GM18519 (cell line): ENCODE results near the gene LAMC1.

ENCODE experiments used
- ATAC-seq: cut with Tn5 transposase; IDR thresholded peaks from one replicate; pipeline ENCODE4 v1.9.1; 2021; ENCODE audit warnings: mild to moderate bottlenecking, moderate library complexity; ENCODE audit not compliant: unreplicated experiment, low FRiP score

Gene LAMC1

DNA sequence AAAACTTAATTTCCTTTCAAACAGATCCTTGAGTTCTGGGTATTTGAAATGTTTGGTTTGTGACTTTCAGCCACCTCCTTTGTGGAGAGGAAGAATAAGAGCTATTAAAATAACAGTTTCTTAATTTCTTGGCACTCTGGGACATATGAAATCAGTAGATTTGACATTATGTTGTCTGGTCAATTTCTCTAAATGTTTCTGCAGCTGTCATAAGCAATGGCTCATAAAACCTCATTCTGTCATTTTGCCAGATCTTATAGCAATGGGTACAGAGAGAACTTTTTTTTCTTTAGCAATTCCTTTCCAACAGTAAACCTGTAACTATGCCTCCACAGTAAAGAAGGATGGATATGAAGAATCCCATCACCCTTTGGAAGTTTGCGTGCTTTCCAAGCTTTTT is 52.6 kb downstream of the LAMC1 start:
- no peak for ATAC-seq

DNA sequence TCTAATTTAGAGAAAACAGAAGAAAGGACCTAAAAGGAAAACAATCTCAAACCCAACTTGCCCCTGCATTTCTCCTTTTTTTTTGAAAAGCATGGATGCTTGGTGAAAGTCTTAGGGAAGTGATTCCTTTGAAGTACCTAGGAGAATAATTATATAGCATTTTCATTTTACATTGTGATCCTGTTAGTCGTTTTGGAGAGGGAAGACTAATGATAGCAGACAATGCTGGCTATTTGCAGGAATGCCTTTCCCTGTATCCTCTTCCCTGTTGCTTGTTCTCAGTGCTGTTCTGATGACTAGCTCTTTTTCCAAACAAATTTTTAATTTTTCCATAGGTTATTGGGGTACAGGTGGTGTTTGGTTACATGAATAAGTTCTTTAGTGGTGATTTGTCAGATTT is 53.9 kb downstream of the LAMC1 start:
- ATAC-seq = no peak

DNA sequence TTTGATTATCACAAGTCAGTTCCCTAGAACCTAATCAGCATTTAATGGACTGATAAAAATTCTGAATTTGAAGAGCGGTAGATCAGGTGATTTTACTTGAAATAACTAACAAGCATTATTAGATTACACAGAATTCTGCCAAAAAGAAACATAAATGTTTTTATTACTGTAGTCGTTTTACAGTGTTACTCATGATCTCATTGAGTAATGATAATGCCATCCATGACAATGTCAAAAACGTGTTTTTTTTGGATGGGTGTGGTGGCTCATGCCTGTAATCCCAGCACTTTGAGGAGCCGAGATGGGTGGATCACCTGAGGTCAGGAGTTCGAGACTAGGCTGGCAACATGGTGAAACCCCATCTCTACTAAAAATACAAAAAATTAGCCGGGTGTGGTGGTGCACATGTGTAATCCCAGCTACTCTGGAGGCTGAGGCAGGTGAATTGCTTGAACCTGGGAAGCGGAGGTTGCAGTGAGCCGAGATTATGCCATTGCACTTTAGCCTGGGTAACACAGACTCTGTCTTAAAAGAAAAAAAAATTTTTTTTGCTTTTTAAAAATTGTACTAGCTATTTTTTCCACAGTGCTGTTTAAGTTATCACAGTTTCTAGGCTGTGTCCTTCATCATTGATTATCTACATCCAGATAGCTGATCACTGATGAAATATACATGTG is 56.6 kb downstream of the LAMC1 start:
- no peak for ATAC-seq

DNA sequence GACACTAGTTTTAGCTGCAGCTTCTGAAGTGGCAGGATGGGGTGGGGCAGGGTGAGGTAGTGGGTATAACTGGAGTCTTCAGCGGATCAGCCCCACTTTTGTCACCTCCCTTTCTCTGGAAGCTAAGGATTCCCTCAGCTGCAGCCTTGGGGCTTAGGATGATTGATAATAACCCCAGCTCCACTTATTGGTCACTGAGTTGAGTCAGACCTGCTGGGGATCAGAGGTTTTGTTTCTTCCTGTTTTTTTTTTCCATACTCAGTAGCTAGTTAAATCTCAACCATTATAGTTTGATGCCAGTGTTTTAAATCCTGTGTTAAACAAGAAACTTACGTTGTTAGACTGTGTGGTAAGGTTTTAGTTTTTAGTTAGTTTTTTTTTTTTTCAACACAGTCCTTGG is 57.2 kb downstream of the LAMC1 start:
- ATAC-seq = no peak

DNA sequence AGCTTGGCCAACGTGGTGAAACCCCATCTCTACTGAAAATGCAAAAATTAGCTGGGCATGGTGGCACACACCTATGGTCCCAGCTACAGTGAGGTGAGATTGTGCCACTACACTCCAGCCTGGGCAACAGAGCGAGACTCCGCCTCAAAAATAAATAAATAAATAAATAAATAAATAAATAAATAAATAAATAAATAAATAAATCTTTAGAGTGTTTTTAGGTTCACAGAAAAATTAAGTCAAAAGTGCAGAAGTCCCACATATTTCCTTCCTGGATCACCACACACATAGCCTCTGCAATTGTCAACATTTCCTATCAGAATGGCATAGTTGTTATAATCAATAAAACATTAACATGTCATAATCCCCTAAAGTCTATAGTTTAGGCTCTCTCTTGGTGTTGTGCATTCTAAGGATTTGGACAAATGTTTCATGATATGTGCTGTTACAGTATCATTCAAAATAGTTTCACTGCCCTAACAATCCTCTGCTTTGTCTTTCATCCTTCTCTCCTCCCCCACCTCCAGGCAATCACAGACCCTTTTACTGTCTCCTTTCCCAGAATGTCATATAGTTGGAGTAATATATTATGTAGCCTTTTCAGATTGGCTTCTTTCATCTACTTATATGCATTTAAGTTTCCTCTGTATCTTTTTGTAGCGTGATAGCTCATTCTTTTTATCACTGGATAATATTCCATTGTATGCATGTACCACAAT is 58.3 kb downstream of the LAMC1 start:
- no peak for ATAC-seq

DNA sequence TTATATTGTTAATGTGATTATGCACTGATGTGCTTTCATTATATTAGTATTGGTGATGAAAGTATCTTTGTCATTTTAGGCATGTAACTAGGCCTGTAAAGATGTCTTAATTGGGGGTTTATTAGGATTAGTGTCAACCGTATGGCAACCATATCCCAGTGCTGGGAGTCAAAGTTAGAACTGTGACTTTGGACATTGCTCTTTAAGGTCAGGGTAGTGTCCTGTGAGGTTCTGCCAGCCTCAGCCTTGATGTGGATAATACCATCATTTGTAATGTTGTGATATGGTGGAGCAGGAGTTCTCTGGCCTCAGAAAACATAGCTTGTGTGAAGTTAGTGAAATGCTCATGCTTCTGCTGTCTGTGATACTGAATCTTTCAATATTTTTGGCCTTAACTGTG is 59.4 kb downstream of the LAMC1 start:
- no peak for ATAC-seq

DNA sequence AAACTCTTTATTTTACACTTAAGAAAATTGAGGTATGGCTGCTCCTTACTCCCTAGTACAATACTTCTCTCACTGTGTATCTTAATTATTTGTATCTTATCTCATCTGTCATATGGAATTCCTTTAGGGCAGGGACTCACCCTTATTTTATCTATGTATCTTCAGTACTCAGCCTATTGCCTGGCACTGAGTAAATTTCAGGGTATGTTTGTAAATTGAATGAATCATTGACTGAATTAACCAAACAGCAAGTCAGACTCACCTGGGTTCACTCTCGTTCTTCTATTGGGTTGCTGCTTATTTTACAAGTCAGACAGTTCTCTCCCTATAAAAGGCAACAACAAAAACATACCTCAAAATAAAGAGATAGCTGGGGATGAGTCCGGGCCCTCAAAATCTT is 63.8 kb downstream of the LAMC1 start:
- ATAC-seq = no peak

DNA sequence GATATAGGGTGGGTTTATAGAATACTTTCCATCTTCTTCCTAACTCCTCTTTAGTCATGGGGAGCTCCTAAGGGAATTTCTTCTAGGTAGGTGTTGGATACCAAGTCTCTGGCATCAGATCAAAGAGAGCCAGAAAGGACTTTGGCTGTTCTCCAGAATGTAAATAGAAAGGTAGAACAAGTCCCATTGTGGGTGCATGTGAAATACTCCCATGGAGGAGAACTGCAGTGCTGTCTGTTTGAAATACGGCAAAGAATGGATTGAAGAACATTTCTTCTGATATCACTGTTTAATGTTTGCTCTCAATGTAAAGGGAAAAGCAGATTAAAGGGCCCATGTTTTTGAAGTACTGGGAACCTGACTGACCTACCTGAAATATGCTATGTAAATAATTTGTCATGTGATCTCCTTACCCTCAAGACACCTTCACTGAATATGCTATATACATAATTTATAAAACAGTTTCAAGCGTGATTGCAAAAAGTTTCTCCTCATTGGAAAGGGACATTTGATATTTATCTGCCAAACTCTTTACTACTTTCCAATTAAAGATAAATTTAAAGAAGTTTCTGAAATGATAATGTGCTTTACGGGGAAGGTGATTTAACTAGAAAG is 65.9 kb downstream of the LAMC1 start:
- ATAC-seq = no peak

DNA sequence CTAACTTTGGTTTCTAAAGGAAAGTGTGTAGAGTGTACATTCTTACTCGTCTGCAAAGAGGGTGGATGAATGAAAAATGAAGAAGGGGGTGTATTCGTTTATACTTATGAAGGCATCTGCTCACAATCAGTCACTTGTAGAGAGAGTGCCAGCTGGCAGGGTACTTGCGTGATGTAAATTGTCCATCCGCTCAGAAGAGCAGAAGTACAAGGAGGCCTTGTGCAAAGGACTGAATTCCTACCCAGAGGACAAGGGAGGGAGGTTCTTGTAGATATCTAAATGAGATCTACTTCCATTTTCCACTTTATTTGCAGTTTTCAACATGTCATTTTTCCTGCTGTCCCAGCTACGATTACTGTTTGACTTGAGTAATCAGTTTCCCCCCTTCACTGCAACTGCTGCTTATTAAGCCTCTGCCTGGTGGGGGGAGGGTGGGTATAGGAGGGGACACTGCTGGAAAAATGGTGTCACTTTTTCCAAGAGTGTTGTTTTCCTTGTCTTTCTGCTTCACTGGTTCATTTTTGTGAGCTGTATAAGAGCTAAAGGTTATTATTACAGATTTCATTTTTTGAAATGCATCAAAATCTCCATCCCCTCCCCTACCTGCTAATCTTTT is 67.3 kb downstream of the LAMC1 start:
- no peak for ATAC-seq

DNA sequence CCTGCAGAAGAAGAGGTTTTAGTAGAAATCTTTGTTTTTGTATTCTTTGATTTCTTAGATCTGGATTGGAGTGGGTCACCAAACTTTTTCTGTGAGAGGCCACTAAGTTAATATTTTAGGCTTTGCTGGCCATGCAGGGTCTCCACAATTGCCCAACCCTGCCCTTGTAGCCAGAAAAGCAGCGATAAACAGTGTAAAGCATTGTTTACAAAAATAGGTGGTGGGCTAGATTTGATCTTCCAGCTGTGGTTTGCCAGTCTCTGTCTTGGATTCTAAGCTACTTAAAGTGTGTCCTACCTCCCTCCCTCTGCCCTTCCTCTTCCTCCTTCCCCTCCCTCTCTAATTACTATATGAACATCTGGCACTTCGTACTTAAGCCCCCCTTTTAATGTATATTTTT is 68.0 kb downstream of the LAMC1 start:
- ATAC-seq = no peak

DNA sequence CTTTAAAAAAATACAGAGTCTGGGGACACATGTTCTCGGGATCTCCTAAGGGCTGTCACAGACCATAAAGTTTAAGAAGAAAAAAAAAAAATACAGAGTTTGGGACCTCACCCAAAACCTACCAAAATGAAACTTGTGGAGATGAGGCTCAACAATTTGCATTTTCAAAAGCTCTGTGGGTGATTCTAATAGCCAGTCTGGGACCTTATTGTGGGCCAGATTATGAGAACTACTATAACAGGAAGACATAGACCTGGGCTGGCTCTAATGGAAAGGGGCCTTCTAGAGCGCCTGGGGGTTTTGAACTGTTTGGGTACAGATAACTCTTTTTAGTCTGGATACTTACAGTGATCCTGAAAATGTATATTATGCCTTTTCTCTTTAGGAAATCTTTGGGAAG is 69.1 kb downstream of the LAMC1 start:
- no peak for ATAC-seq

DNA sequence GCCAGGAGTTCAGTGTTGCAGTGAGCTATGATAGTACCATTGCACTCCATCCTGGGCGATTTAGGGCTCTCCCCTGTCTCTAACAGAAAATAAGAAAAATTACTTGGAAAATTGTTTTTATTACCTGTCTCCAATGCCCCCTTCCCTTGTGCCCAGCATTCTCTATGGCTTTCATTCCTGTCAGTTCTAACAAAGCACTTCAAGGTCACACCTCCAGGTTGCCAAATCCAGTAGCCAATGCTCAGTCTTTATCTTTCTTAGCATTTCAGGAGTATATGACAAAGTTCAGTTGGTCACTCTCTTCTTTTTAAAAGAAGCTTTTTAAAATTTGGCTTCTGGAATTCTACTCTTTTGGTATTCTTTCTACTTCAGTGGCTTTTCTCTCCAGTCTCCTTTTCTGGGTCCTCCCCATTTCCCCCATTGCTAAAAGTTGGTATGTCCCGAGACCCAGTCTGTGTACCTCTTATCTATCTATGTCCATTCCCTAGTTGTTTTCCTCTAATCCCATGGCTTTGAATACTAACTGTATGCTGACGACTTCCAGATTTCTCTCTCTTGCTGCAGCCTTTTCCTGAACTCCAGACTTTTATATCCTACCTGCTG is 69.9 kb downstream of the LAMC1 start:
- no peak for ATAC-seq

DNA sequence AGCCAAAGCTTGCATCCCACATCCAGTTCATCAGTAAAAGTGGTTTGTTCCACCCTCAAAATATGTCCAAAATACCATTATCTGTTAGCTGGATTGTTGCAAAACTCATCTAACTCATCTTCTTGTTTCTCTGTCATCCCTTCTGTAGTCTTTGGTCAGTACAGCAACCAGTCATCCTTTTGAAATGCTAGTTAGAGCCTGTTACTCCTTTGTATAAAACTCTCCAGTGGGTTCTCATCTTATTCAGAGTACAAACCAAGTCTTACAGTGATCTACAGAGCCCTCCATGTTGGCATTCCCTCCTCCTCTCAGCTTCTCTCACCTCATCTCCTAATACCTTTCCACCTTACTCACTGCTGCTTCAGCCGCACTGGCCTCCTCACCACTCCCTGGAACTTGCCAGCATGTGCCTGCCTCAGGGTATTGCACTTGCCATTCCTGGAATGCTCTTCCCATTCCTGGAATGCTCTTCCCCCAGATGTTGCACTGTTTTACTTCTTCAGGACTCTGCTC is 70.6 kb downstream of the LAMC1 start:
- no peak for ATAC-seq

DNA sequence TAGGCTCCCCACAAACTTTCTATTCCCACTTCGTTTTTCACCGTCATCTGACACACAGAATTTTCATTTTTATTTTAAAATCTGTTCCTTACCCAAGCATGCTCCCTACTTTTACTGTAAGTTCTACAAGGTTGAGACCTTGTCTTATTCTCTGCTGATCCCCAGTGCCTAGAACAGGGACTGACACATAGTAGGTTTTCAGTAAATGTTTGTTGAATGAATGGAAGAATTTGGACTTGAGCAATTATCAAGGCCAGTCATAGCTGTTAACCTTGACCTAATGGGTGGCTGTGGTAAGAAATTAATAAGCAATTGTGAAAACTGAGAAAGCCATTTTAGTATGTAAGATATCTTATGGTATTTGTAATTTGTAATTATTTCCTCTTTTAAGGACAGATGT is 71.1 kb downstream of the LAMC1 start:
- ATAC-seq = no peak

DNA sequence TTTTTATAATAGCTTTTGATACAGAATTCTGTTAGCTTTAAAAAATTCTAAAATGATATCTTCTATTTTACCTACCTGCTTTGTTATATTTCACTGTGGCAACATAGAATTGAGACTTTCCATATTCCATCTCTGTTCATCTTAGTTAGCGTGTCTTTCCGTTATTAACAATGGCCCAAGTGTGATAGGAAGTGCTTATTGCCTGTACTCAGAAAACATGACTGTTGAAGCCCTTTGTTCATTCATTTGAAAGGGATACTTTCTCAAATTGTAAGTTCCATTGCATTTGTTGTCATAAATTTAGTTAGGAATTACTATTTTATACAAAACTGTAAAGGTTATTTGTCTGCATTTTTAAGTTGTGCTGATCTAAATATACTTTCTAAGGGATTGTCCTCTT is 73.1 kb downstream of the LAMC1 start:
- ATAC-seq = no peak

DNA sequence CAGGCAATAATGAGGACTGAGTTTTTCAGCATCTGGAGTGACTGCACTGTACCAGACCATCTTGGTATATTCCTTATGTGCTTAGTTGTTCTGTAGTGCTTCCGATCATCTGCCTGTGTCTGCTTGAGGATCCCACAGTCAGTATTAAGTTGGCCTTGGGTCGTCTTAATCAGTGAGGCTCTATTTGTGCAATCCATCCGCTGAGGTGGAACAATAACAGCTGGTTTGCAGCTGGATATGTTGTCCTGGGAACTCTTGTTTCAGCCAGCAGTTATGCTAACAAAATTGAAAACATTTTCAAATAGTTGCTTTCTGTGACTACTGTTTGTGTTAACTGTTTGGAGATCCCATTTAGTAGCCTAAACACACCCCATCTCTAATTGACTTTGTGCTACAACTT is 73.7 kb downstream of the LAMC1 start:
- ATAC-seq = no peak

DNA sequence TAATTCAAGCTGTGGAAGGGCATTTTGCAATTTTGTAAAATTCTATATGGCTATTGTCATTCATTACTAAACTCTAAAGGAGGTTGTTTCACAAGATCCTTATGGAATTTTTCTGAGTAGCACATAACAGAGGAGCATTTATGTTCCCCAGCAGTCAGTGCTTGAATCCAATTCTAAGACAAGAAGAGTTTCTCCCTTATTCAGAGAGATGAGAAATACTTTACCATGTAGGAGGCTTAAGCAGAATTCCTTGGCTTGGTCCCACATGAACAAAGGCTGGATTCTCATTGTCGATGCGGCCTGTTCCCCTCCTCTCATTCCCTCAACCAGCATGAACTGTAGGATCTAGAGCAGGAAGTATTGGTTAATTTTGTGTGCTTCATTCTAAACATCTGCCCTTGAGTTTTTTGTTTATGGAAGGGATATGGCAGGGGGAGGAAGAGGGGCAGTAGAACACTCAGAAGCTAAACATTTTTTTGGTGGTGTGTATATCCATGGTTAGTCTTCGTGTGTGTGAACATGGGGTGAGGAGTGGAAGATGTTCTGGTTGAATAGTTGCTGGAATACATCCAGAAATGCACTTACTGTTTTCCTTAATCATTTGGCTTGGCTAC is 74.3 kb downstream of the LAMC1 start:
- no peak for ATAC-seq

DNA sequence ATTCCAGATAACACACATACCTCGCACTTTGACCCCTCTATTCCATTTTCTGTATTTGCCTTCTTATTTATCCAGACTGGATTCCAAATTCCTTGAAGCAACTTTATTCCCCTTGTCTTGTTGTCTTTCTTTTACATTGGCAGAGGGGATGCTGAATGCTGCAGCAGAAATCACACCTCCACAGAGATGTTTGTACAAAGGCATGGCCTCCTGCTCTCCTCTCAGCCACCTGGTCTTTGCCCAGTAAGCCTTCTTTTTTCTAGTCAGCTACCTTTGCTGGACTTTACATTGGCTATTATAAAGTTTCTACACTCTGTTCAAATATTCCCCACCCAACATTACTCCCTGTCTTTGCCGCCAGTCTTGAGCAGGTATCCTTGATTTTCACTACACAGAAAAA is 75.1 kb downstream of the LAMC1 start:
- ATAC-seq = no peak

DNA sequence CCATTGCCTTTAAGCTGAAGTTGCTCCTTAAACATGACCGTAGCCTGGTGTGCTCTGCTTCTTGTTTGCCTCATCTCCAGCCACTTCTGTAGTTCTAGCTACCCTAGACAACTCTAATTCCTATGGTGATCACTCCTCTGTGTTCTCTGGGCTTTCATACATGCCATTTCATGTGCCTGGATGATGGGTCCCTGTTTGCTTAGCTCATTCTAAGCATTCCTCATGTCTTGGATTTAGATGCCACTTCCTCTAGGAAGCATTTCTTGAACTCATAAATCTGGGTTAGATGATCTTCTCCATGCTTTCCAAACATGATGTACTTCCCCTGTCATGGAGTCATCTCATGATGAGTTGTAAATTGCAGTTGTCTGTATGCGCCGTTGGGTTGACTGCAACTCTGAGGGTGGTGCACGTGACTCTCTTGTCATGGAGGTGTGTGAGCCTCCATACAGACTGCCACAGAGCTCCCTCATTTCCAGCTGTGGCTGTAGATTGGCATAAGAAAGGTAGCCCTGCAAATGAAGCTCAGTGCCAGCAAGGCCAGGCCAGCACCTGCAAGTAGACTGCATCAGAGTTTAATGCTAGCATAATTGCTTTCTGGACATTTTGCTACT is 77.2 kb downstream of the LAMC1 start:
- ATAC-seq = no peak

DNA sequence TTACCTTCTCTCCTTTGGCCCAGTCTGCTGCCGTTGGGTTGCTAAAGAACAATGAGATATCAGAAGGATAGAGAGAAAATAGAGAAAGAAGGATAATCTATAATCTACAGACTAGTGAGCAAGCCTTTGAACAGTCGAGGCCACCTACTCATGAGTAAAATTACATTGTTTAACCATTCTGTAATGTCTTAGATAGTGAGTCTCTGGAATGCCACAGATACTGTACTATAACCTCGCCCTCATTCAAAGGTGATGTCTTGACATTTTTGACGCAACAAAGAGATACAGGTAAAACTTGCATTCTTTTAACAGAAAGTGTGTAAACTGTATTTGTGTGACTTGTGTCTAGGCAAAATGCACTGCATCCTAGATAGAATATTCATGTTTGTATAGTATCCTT is 77.9 kb downstream of the LAMC1 start:
- no peak for ATAC-seq
